ENCODE measurements around the gene ZFP69B.
A peak's percentile ranks its signal among the peaks of the same experiment; 100 is the strongest.

The ZFP69B gene

DNA sequence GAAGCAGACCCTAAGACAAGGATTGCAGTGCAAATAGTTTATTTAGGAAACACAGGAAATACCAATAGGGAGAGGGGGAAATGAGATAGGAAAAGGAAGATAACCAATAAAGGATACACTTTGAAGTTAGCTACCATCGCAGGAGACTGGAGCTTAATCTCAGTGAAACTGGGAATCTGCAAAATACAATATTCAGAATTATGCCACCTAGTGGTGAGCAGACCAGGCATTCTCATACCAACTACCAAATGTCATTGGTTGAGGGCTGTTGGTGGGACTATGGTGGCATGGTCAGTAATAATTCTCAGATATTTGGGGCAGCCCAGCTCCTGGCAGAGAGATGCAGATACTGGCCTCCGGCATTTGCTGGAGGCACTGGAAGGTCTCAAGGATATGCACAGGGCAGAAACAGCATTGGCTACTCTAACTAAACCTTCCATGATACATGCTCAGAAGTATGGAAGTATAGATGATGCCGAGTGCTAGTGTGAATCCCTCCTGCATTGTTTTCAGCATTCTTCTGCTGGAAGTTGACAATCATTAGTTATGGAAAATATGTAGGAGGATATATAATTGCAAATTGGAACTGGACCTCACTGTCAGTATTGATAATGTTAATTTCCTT is 11.8 kb upstream of the ZFP69B start:
- peak; percentile 24 to 60 for DNase-seq

DNA sequence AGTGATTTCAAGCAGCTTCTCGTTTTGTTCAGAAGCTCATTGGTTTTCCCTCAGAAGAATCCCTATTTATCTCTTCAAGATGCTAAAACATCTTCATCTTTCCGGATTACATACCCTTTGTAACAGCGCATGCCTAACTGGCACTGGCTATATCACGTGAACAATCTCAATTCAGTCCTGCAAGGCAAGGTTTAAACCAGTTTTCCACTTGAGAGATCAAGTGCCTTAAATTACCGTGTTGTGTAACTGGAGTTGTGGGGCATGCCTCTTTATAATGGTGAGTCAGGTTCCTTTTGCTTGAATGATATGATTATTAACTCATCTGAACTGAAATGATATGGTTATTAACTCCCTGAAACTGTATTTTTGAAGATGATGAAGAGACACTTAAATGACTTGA is 11.0 kb upstream of the ZFP69B start:
- DNase-seq = no peak

DNA sequence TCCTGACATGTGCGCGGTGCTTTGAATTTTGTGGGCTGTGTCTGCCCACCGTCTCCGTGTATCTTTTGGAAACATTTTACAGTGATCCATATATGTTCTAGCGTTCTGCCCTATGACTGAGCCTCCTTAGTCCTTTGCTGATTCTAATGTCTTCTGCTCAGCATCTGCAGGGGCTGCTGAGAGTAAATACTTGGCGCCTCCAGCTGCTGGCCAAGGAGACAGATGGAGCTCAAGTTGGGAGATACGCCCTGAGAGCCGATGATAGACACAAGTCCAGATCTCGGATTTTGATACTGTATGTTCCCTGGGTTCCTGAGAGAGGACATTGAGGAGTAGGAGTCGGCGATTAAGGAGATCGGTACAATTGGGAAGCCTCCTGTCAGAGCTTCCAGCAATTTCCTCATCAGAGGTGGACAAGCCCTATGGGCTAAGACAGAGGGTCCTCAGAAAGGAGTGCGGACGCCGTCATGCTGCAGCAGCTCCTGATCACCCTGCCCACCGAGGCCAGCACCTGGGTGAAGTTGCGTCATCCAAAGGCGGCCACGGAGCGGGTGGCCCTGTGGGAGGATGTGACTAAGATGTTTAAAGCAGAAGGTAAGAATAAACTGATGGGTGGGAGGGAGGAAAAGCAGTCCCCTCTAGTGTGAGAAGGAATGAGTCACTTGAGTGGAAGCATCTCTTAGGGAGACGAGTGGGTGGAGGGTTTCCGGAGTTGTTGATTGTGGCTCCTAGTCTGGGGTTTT is 390 bp downstream of the ZFP69B start:
- peak; percentile 54 to 82 for DNase-seq

DNA sequence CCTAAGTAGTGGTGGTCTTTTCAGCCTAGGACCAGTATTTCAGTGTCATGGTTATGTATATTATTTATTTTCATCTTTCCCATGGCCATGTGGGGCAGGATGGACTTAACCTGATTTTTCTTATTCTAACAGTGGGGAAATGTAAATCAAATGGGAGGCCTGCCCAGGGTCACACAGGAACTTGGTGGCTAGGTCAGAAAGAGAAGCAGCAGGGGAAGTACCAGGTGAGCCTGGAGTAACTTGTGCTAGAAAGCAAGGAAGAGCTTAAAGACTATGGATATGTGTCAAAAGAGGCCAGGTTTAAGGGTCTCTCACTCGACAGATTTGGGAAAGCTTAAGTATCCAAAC is 936 bp downstream of the ZFP69B start:
- DNase-seq = no peak

DNA sequence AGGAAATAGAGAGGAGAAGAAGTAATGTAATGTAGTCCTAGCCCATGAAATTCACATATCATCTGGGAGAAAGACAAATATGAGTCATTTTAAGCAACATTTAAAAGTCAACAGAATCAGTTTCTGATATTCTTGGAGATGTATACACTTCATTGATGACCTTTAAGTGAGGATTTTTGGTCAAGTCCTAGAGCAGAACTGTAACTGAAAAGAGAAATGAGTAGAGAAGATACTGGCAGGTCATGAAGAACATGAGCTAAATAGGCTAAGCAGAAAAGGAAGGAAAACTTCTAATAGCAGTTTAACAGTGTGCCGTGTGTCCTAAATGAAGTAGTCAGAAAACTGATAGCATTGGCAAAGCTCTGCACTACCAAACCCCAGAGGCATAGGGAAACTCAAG is 4.6 kb downstream of the ZFP69B start:
- no peak for DNase-seq

DNA sequence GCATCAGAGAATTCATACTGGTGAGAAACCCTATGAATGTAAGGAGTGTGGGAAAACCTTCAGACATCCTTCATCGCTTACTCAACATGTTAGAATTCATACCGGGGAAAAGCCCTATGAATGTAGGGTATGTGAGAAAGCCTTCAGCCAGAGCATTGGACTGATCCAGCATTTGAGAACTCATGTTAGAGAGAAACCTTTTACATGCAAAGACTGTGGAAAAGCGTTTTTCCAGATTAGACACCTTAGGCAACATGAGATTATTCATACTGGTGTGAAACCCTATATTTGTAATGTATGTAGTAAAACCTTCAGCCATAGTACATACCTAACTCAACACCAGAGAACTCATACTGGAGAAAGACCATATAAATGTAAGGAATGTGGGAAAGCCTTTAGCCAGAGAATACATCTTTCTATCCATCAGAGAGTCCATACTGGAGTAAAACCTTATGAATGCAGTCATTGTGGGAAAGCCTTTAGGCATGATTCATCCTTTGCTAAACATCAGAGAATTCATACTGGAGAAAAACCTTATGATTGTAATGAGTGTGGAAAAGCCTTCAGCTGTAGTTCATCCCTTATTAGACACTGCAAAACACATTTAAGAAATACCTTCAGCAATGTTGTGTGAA is 12.8 kb downstream of the ZFP69B start:
- no peak for DNase-seq

DNA sequence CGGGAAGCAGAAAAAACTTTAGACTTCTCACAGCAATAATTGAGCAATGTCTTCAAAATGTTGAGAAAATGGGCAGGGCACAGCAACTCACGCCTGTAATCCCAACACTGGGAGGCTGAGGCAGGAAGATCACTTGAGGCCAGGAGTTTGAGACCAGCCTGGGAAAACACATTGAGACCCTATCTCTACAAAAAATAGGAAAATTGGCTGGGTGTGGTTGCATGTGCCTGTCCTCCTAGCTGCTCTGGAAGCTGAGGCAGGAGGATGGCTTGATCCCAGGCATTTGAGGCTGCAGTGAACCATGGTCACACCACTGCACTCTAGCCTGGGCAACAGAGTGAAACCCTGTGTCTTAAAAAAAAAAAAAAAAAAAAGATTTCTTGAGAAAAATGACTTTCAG is 19.1 kb downstream of the ZFP69B start:
- no peak for DNase-seq

DNA sequence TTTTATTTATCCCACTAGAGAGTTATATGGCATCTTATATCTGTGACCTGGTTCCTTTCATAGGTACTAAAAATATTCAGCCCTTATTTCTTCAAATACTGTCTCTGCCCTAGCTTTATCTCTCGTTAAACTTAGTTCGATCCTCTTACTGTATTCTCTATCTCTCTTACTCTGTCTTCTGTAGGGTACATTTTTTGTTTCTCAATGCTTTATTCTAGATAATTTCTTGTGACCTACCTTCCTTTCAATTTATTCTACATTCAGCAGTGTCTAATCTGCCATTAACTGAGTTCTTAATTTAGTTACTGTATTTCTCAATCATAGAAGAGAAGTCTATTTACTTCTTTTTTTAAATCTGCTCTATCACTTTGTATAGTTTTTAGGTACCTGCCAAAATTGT is 25.0 kb downstream of the ZFP69B start:
- DNase-seq = no peak

DNA sequence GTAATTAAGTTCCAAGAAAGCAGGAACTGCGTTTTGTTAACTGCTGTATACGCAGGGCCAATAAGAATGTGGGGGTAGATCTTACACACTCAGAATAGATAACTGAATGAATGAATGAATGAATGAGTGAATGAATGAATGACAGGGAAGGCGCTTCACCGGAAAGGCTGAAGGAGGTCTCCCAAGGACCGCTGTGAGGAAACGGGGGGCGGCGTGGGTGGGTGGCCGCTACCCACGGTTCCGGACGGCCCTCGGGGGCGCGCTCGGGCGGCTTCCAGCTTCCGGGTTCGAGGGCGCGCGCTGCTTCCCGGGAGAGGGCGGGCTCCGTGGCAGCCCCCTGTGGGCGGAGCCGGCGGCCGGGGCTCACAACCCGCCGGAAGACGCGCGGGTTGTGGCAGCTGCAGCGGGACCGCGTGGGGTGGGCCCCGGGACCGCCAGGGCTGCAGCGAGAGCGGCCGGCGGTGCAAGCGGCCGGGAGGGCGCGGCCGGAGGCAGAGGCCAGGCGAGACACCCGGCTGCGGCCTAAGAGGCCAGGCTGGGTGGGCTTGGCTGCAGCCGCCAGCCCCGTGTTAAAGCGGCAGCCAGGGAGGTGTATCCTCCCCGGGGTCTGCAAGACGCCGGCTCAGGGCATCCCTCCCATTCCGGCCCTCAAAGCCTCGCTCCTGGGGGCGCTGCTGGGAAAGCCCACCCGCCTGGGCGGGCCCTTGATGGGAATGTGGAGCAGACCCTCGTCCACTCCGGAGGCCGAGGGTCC is 26.8 kb downstream of the ZFP69B start, which contains the start of gene ZFP69:
ZFP69 (plus strand) TSS at position 367 of the 754 bp plus-strand sequence. CDS start 2,072 bp downstream, outside the sequence.
- peak; percentile 54 to 57 for DNase-seq

DNA sequence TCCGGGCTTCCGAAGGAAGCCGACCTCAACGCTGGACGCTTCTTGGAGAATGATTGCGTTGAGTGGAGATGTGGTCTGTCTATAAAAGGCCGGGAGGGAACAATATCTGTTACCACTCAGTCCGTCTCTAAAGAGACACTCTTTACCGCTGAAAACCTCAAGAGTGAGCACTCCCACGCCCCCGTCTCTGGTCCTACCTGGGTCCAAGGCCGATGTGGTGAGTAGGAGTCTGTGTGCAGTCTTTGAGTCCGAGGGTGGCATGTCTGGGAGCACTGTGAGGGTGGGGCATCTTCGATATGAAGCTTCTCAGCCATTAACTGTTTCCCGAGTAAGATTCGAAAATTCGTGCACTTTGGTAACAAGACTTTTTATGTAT is 27.4 kb downstream of the ZFP69B start:
- DNase-seq = no peak

DNA sequence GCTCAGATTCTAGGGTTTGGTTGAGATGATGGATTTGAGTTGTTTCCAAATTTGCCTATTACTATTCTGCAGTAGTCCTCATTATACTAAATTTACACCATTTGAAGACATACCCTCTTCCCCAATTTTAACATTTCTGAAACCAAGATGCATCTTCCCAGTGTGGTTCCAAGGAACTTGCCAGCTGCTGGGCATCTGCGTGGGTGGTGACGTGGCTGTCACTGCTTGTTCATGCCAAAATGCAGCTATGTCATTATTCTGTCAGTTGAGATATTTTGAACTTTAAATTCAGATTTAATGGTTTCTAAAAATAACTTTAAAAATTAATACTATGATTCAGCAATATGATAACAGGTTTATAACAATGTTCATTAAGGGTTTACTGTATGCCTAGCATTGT is 28.0 kb downstream of the ZFP69B start:
- peak in 1 of 2 donors; percentile 13 for DNase-seq

DNA sequence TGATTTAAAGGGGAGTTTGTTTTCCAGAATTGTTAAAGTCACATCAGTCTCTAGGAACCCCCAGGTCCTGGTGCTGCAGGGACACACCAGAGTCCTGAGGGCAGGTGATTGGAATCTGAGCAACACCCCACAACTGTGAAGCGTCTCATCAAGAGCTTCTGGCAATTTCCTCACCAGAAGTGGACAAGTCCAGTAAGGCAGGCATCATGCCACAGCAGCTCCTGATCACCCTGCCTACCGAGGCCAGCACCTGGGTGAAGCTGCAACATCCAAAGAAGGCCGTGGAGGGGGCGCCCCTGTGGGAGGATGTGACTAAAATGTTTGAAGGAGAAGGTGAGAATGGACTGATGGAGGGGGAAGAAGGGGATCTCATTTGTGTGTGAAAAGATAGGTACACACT is 28.9 kb downstream of the ZFP69B start:
- no peak for DNase-seq

DNA sequence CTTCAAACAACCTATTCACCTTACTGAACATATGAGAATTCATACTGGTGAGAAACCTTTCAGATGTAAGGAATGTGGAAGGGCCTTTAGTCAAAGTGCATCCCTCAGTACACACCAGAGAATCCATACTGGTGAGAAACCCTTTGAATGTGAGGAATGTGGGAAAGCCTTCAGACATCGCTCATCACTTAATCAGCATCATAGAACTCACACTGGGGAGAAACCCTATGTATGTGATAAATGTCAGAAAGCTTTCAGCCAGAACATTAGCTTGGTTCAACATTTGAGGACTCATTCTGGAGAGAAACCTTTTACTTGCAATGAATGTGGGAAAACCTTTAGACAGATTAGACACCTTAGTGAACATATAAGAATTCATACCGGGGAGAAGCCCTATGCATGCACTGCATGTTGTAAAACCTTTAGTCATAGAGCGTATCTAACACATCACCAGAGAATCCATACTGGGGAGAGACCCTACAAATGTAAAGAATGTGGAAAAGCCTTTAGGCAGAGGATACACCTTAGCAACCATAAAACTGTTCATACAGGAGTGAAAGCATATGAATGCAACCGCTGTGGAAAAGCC is 45.1 kb downstream of the ZFP69B start:
- DNase-seq = no peak

DNA sequence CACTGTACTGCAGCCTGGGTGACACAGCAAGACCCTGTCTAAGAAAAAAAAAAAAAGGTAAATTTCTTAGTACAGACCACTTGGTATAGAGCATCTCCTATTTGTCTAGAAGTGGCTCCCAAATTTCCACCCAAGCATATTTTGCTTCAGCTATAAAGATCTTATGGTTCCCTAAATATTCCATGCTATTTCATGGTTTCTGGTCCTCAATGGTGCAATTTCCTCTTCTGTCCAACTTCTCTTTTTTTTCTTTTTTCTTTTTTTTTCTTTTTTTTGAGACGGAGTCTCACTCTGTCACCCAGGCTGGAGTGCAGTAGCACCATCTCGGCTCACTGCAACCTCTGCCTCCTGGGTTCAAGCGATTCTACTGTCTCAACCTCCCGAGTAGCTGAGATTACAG is 52.4 kb downstream of the ZFP69B start:
- peak; percentile 16 to 39 for DNase-seq

DNA sequence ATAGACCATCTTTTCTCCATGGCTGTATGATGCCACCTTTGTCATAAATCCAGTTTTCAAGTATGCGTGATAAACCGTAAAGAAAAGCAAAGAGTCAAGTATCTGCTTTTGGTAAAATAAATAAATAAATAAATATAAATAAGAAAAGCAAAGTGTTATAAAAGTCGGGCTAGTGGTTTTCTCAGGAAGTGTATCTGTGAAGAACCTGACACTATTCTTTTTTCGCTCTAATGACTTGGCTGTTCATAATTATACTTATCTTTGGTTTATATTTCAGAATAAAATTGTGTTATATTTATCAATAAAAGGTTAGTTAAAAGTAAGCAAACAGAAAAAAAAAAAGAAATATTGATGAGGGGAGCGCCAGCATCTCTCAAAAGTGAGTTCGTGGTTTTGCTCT is 57.7 kb downstream of the ZFP69B start:
- no peak for DNase-seq

DNA sequence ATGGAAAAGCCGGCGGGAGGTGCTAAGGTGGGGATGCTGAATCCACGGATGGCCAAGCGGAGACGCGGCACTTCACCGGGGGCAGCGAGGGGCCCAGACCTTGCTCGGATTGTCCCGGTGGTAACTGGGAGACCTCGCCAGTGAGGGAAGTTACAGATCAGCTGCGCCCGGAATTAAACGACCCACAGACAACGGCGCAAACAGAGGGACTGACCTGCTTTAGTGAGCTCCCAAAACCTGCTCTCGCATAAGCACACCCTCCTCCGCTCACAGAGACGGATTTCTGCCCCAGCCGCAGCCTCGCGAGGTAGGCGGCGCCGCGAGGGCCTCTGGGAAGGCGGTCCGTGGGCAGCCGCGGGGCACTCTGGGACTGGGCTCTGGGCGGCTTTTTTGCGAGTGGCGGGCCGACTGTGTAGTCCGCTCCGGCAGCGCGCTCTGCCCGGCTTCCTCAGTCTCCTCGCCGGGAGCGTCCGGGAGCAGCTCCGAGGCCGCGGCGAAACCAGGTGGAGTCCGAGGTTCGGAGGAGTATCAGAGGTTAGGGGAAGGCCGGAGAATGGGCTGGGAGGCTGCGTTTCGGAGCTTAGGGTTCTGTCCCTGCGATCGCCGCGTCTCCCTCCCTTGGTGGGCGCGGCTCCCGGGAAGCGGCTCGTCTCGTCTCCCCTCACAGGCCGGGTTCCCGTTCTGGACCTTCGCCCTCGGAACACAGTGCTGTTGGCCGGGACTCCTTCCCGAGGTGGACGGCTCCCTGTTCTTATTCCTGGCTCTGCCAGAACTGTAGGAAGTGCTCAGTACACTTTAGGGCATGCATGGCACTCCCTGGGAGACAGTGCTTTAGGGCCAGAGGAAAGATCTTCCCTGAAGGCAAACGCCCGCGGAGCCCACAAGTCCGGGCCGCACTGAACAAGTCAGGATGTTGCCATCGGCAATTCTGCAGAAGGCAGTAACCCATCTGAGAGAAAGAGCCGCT is 58.4 kb downstream of the ZFP69B start, which contains the start of gene EXO5:
EXO5 (plus strand) TSS at position 393 of the 967 bp plus-strand sequence. CDS start 5,778 bp downstream, outside the sequence.
- DNase-seq = peak; percentile 79 to 82

Data from inflammatory macrophage treated with lipopolysaccharide for 1 hour (primary cell).